Astrocyte of the hippocampus (primary cell): ENCODE measurements around the gene GPR108.
"Not testable (repeated sequence)": the region's sequence is repeated elsewhere in the genome, so short reads cannot be mapped to it uniquely, and the experiment has no call there.

Experiments used
- DNase-seq: peaks from one replicate; pipeline ENCODE4 v3.0.0; 2011; ENCODE audit warnings: low read depth, low spot score

Gene GPR108

GRCh38 chr19:6720369-6721137 is 16.8 kb downstream of the GPR108 start, which contains the start of gene C3:
Gene C3, minus strand, starts transcription at chr19:6720650. Its CDS starts 61 bp downstream, at chr19:6720589.
- DNase-seq = no peak

DNA sequence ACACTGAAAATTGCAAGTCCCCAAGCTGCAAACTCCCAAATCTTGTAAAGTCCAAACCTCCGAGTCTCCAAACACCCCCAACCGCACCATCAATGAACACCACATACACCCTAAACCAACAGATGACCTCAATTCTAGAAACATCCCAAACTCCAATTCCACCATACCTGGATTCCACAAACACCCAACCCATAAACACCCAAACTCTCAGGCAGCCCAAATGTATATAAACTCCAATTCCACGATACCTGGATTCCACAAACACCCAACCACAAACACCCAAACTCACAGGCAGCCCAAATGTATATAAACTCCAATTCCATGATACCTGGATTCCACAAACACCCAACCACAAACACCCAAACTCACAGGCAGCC is 17.4 kb downstream of the GPR108 start:
- DNase-seq = no peak

GRCh38 chr19:6719540-6719861 is 17.9 kb downstream of the GPR108 start:
- no peak for DNase-seq

DNA sequence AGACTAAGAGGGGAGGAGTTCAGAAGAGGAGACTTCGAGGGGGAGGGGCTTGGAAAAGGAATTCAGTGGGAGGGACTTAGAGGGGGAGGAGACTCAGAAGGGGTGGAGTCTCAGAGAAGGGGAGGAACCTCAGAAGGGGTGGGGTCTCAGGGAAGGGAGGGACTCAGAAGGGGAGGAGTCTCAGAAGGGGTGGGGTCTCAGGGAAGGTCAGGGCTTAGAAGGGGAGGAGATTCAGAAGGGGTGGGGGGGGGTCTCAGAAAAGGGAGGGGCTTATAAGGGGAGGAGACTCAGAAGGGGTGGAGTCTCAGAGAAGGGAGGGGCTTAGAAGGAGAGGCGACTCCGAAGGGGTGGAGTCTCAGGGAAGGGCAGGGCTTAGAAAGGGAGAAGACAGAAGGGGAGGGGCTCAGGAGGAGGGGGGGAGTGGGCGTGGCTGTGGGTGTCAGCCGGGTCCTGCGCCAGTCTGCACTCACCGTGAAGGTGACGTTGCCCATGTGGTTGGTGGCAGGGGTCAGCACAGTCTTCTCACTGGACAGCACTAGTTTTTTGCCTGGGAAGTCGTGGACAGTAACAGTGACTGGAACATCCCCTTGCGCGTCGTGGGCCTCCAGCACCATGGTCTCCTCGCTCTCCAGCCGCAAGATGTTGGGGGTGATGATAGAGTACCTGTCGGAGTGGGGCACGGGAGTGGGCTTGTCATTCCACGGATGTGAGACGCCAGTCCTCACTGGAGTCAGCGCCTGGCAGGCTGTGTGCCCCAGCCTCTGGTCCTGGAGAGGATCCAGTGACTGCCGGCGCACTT is 18.4 kb downstream of the GPR108 start:
- no peak for DNase-seq

DNA sequence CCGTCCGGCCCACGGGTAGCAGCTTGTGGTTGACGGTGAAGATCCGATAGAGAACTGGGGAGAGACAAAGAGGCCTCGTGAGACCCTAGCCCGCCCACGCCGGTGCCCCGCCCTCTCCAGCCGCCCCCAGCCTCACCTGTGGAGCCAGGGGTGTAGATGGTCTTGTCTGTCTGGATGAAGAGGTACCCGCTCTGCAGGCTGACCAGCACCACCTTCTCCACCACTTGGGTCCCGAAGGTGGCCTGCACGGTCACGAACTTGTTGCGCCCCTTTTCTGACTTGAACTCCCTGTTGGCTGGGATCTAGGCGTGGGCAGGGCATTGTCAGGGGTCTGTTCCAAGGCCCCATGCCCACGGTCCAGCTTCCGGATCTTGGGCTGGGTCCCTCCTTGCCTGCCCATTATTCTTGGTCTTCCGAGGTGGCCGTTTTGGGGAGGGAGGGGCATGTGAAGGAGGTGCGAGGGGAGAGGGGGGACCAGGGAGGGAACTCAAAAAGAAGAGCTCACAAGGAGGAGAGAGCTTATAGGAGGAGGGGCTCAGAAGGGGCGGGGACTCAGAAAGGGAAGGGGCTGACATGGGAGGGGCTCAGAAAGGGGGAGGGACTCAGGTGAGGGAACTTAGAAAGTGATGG is 19.2 kb downstream of the GPR108 start:
- DNase-seq = no peak

DNA sequence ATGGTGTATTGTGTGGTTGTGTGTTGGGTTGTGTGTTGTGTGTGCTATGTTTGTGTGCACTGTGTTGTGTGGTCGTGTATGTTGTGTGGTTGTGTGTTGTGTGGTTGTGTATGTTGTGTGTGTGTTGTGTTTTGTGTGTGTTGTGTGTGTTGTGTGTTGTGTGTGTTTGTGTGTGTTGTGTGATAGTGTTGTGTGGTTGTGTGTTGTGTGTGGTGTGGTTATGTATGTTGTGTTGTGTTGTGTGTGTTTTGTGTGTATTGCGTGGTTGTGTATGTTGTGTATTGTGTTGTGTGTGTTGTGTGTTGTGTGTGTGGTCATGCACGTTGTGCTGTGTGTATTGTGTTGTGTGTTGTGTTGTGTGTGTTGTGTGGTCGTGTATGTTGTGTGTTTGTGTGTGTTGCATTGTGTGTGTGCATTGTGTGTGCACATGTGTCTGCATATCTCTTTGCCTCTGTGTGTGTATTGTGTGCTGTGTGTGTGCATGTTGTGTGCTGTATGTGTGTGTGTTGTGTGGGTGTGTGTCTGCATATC is 19.9 kb downstream of the GPR108 start:
- DNase-seq = no peak

- DNase-seq = no peak
These were observed 20.3 kb downstream of the GPR108 start for GRCh38 chr19:6717036-6717435.

GRCh38 chr19:6716610-6716970 is 20.8 kb downstream of the GPR108 start:
- no peak for DNase-seq

DNA sequence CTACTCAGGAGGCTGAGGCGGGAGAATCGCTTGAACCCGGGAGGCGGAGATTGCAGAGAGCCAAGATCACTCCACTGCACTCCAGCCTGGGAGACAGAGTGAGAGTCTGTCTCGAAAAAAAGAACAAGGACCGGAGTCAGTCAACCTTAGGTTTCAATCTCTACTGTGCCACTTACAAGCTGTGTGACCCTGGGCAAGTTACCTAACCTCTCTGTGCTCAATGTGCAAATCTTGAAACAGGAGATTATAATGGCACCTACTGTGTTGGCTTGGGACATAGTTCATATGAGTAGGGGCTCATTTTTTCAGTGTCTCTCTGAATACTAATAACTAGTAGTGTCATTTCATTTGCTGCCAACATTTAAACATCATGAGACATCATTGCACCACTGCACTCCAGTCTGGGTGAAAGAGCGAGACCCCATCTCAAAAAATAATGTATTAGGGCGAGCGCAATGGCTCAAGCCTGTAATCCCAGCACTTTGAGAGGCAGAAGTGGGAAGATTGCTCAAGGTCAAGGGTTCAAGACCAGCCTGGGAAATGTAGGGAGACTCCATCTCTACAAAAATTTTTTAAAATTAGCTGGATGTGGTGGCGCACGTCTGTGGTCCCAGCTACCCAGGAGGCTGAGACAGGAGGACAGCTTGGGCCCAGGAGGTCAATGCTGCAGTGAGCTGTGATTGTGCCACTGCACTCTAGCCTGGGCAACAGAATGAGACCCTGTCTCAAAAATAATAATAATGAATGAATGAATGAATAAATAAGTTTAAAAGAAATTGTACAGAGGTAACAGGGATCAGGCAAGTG is 22.4 kb downstream of the GPR108 start:
- no peak for DNase-seq

GRCh38 chr19:6713773-6714692 is 23.3 kb downstream of the GPR108 start:
- DNase-seq = no peak

GRCh38 chr19:6712692-6713670 is 24.4 kb downstream of the GPR108 start:
- DNase-seq = no peak

GRCh38 chr19:6712231-6712630 is 25.1 kb downstream of the GPR108 start:
- no peak for DNase-seq

- DNase-seq = no peak
These were observed 25.8 kb downstream of the GPR108 start for GRCh38 chr19:6711605-6712004.

DNA sequence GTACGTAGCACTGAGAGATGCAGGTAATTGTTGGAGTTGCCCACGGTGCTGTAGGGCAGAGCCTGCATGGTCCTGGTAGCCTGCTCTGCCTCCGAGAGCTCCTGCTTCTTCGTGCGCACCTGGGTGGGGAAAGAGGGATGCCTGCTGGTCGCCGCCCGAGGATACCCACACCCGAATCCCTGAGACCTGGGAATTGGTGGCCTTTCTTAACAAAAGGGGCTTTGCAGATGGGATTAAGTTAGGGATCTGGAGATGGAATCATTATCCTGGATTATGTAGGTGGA is 26.4 kb downstream of the GPR108 start:
- no peak for DNase-seq

- DNase-seq = no peak
These were observed 26.9 kb downstream of the GPR108 start for GRCh38 chr19:6710273-6711077.

DNA sequence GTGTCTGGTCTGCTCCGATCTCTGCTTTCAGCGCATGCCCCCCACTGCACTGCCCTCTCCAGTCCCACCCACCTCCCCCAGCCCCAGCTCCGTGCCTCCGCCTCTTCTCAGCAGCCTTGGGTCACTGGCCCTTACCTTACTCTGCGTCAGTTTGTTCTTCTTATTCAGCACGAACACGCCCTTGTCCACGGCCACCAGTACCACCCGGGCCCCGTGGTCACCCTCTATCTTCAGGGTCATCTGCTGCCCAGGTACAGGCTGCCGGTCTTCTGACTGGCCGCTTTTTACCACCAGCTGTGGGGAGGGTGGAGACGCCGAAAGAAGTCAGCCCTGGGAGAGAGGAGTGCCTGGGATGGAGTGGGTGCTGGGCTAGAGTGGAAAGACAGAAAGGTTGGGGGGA is 27.8 kb downstream of the GPR108 start:
- no peak for DNase-seq

- DNase-seq = not testable (repeated sequence)
These were observed 28.5 kb downstream of the GPR108 start for GRCh38 chr19:6708913-6709312.

- no peak for DNase-seq
These were observed 29.0 kb downstream of the GPR108 start for GRCh38 chr19:6708346-6708745.

GRCh38 chr19:6707658-6708018 is 29.7 kb downstream of the GPR108 start:
- no peak for DNase-seq
